Uterus (tissue), 4 donors: ENCODE data around the gene EPB41L2. TPM values are rescaled to one million over a fixed set of nuclear protein-coding genes. Genes with fewer than 3 reads are reported as not detected.

ENCODE experiments used
- DNase-seq, 2 donors: peaks; one replicate each; pipeline ENCODE4 v3.0.0-alpha.2; 2019 to 2020
- H3K27ac ChIP-seq, 2 donors: fragments of 200-600 bp; sonication (generic); 1 replicate in 1 of 2; 2 replicates in 1 of 2; pipeline ENCODE4 v1.5.1; 2016 to 2018
- H3K27me3 ChIP-seq, 2 donors: fragments of 200-600 bp; sonication (generic); one replicate each; pipeline ENCODE4 v1.5.1; 2018 to 2019; ENCODE audit warnings: control low read depth in 1 of 2
- H3K36me3 ChIP-seq, 2 donors: fragments of 200-600 bp; sonication (generic); one replicate each; pipeline ENCODE4 v1.5.1; 2019; ENCODE audit warnings: control low read depth in 1 of 2
- H3K4me1 ChIP-seq, 2 donors: fragments of 200-600 bp; sonication (generic); one replicate each; pipeline ENCODE4 v1.5.1; 2018 to 2019; ENCODE audit warnings: control low read depth in 1 of 2
- H3K4me3 ChIP-seq, 2 donors: fragments of 200-600 bp; sonication (generic); 1 replicate in 1 of 2; 2 replicates in 1 of 2; pipeline ENCODE4 v1.5.1; 2018 to 2019; ENCODE audit warnings: mild to moderate bottlenecking in 1 of 2
- H3K9me3 ChIP-seq, 2 donors: fragments of 200-600 bp; sonication (generic); one replicate each; pipeline ENCODE4 v1.5.1; 2019; ENCODE audit warnings: control low read depth in 1 of 2
- CTCF ChIP-seq, 4 experiments: fragments of 200-600 bp in 2 of 4; fragments of 450-650 bp in 2 of 4; sonication (generic) in 2 of 4; IDR thresholded peaks; one replicate each; pipeline ENCODE4 v1.5.1; 2016 to 2019; ENCODE audit warnings: antibody characterized with exemption in 4 of 4, mild to moderate bottlenecking in 2 of 4, moderate library complexity in 1 of 4
- POLR2A ChIP-seq, 2 donors: fragments of 450-650 bp; IDR thresholded peaks; one replicate each; pipeline ENCODE4 v1.6.1; 2016; ENCODE audit warnings: antibody characterized with exemption in 2 of 2, mild to moderate bottlenecking in 1 of 2, moderate library complexity in 1 of 2
- intact Hi-C: fragments of 100-400 bp; cut with DNase I; formaldehyde crosslinking; loops from one replicate; pipeline ENCODE4 v1.15.1; 2023; ENCODE audit warnings: low total_unique reads
- total RNA-seq, 4 donors: library from RNA; depleted of rRNA in 3 of 4; stranded (reverse); fragments of >200 nt in 3 of 4; gene quantifications; one replicate each; pipeline versions ENCODE4 v1.1.0 to v1.2.4, GENCODE V29; 2014 to 2023
- donor health status: DM: yes; HTN: yes; CAD: no.

EPB41L2 gene
- total RNA-seq, 4 donors from 2014 or later = 72.5 to 237 (median 148) TPM

GRCh38 chr6:130982135-130982534 lies 80.9 kb downstream of the EPB41L2 start:
- Histone ChIP-seq H3K9me3 (no peaks in the 10 kb centered on the region), H3K4me1 (peaks cover 0 to 6% of the 10 kb centered on the region in 2 donors), H3K27ac (no peak overlapping the region), H3K36me3 (no peaks in the 10 kb centered on the region), H3K27me3 (no peaks in the 10 kb centered on the region), H3K4me3 (no peak overlapping the region)
- intact Hi-C loops = no loop called here
- TF ChIP-seq CTCF (IDR thresholded peaks at IDR 0.05) (no peak), POLR2A (IDR thresholded peaks at IDR 0.05) (no peak)
- no peak for DNase-seq

- TF ChIP-seq POLR2A (IDR thresholded peaks at IDR 0.05) (no peak), CTCF (IDR thresholded peaks at IDR 0.05) (no peak)
- no peak overlapping the region for H3K4me3 ChIP-seq
- peaks cover 0 to 6% of the 10 kb centered on the region in 2 donors for H3K4me1 ChIP-seq
- intact Hi-C loops = no loop called here
- no peaks in the 10 kb centered on the region for H3K27me3 ChIP-seq
- H3K27ac ChIP-seq = peak overlapping the region; percentile 10 to 23
- peak; percentile 40 to 70 for DNase-seq
- H3K36me3 ChIP-seq = no peaks in the 10 kb centered on the region
- no peaks in the 10 kb centered on the region for H3K9me3 ChIP-seq
These were observed 81.6 kb downstream of the EPB41L2 start for GRCh38 chr6:130981409-130981808.

GRCh38 chr6:130980310-130981032 lies 82.6 kb downstream of the EPB41L2 start:
- peaks cover 0 to 6% of the 10 kb centered on the region in 2 donors for H3K4me1 ChIP-seq
- TF ChIP-seq POLR2A (IDR thresholded peaks at IDR 0.05) = no peak
- no peak for TF ChIP-seq CTCF (IDR thresholded peaks at IDR 0.05)
- no peaks in the 10 kb centered on the region for H3K36me3 ChIP-seq
- no peaks in the 10 kb centered on the region for H3K9me3 ChIP-seq
- H3K27me3 ChIP-seq = no peaks in the 10 kb centered on the region
- intact Hi-C loops = no loop called here
- H3K4me3 ChIP-seq = no peak overlapping the region
- no peak for DNase-seq
- H3K27ac ChIP-seq = peak overlapping the region; percentile 23 to 37

GRCh38 chr6:130978660-130979396 lies 84.2 kb downstream of the EPB41L2 start:
- Histone ChIP-seq H3K27ac (no peak overlapping the region), H3K9me3 (no peaks in the 10 kb centered on the region), H3K4me3 (no peak overlapping the region), H3K4me1 (peaks cover 0 to 6% of the 10 kb centered on the region in 2 donors), H3K36me3 (no peaks in the 10 kb centered on the region), H3K27me3 (no peaks in the 10 kb centered on the region)
- DNase-seq = no peak
- no peak for TF ChIP-seq CTCF (IDR thresholded peaks at IDR 0.05)
- intact Hi-C loops = no loop called here

- Histone ChIP-seq H3K27me3 (no peaks in the 10 kb centered on the region), H3K9me3 (no peaks in the 10 kb centered on the region), H3K36me3 (no peaks in the 10 kb centered on the region), H3K27ac (no peak overlapping the region), H3K4me1 (peaks cover 0 to 6% of the 10 kb centered on the region in 2 donors), H3K4me3 (no peak overlapping the region)
- DNase-seq = no peak
- intact Hi-C loops = no loop called here
- TF ChIP-seq POLR2A (IDR thresholded peaks at IDR 0.05) = no peak
- no peak for TF ChIP-seq CTCF (IDR thresholded peaks at IDR 0.05)
These were observed 84.9 kb downstream of the EPB41L2 start for GRCh38 chr6:130978180-130978579.
